HepG2 (cell line): Measurements from ENCODE around the gene MYH9.

Experiments
- BRCA1 ChIP-seq: sonication (generic); formaldehyde crosslinking; IDR thresholded peaks from 2 replicates; pipeline ENCODE4 v1.4.0; 2020; ENCODE audit warnings: missing genetic modification reagents
- EZH2 ChIP-seq: conservative IDR thresholded peaks from 2 replicates; pipeline ENCODE4 v1.6.1; 2012; ENCODE audit warnings: mild to moderate bottlenecking, low read depth, low read length, moderate library complexity
- POLR2A ChIP-seq, 2 experiments: IDR thresholded peaks; 2 replicates each; pipeline ENCODE4 v1.6.1; 2011; ENCODE audit warnings: low read depth in 2 of 2, low read length in 2 of 2, mild to moderate bottlenecking in 1 of 2, moderate library complexity in 1 of 2; ENCODE audit not compliant: insufficient read depth in 1 of 2

DNA sequence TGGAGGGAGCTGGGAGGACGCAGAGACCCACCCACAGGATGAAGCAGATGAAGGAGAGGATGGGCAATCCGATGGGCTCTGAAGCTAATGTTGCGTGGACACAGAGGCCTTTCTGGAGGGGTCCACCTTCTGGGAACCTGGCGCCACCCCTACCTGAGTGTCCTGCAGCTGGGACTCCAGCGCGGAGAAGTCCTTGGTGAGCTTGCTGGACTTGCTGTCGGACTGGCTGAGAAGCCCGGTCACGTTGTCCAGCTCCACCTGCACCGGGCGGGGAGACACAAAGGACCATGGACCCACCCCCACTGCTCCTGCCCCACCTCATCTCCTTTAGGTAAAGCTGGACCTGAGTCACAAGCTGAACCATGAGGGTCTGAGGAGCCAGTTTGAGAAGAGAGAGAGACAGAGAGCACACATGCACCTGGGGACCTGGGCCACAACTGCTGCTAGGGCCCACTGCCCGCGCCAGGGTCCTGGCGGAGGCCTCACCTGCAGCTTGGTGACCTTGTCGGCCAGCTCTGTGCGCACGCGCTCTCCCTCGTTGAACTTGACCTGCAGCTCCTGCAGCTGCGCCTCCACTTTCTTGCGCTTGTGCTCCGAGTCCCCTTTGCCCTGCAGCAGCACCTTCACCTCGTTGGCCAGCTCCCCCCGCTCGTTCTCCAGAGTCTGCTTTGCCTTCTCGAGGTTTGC, 94.0 kb downstream of the MYH9 start:
- no peak; a peak in 1 of 4 replicates for TF ChIP-seq POLR2A (IDR thresholded peaks at IDR 0.05; ENCODE audit: insufficient read depth in 1 of 2, low read depth in 2 of 2, low read length in 2 of 2)
- no peak for TF ChIP-seq EZH2
- TF ChIP-seq BRCA1 (CRISPR knock-in tag), result no peak
